ENCODE data around the gene UBE2E2.

The UBE2E2 gene

GRCh38 chr3:23193831-23194230, 9.3 kb upstream of the UBE2E2 start:
- no peak for DNase-seq (ENCODE audit: low read depth)

GRCh38 chr3:23198801-23199200, 4.3 kb upstream of the UBE2E2 start:
- no peak for DNase-seq (ENCODE audit: low read depth)

GRCh38 chr3:23199649-23200048, 3.5 kb upstream of the UBE2E2 start:
- no peak for DNase-seq (ENCODE audit: low read depth)

- no peak for DNase-seq (ENCODE audit: low read depth)
These were observed 1.8 kb upstream of the UBE2E2 start for GRCh38 chr3:23201154-23201838.

GRCh38 chr3:23202203-23202920, 765 bp upstream of the UBE2E2 start:
- DNase-seq (ENCODE audit: low read depth): peak; percentile 8

GRCh38 chr3:23203708-23204330, 692 bp downstream of the UBE2E2 start:
- no peak for DNase-seq (ENCODE audit: low read depth)

GRCh38 chr3:23206366-23206765, 3.2 kb downstream of the UBE2E2 start:
- DNase-seq (ENCODE audit: low read depth): no peak

GRCh38 chr3:23209103-23209502, 6.0 kb downstream of the UBE2E2 start:
- DNase-seq (ENCODE audit: low read depth): no peak

- no peak for DNase-seq (ENCODE audit: low read depth)
These were observed 6.8 kb downstream of the UBE2E2 start for GRCh38 chr3:23209747-23210487.

GRCh38 chr3:23213813-23214212, 10.7 kb downstream of the UBE2E2 start:
- no peak for DNase-seq (ENCODE audit: low read depth)

GRCh38 chr3:23217872-23218554, 14.9 kb downstream of the UBE2E2 start:
- no peak for DNase-seq (ENCODE audit: low read depth)

GRCh38 chr3:23219117-23219516, 16.0 kb downstream of the UBE2E2 start:
- DNase-seq (ENCODE audit: low read depth): no peak

- DNase-seq (ENCODE audit: low read depth): no peak
These were observed 16.4 kb downstream of the UBE2E2 start for GRCh38 chr3:23219552-23219951.

GRCh38 chr3:23221136-23221535, 18.0 kb downstream of the UBE2E2 start:
- no peak for DNase-seq (ENCODE audit: low read depth)

GRCh38 chr3:23232016-23232415, 28.9 kb downstream of the UBE2E2 start:
- DNase-seq (ENCODE audit: low read depth): no peak

GRCh38 chr3:23232854-23233253, 29.7 kb downstream of the UBE2E2 start:
- DNase-seq (ENCODE audit: low read depth): no peak

GRCh38 chr3:23235264-23235663, 32.1 kb downstream of the UBE2E2 start:
- DNase-seq (ENCODE audit: low read depth): no peak

GRCh38 chr3:23236890-23237289, 33.8 kb downstream of the UBE2E2 start:
- no peak for DNase-seq (ENCODE audit: low read depth)

GRCh38 chr3:23238156-23238555, 35.0 kb downstream of the UBE2E2 start:
- no peak for DNase-seq (ENCODE audit: low read depth)

- no peak for DNase-seq (ENCODE audit: low read depth)
These were observed 35.5 kb downstream of the UBE2E2 start for GRCh38 chr3:23238578-23238977.

GRCh38 chr3:23239211-23240068, 36.3 kb downstream of the UBE2E2 start:
- no peak for DNase-seq (ENCODE audit: low read depth)
